ENCODE data around the gene EXD3. TPM values are rescaled to one million over a fixed set of nuclear protein-coding genes. Genes with fewer than 3 reads are reported as not detected.

The EXD3 gene
- total RNA-seq, 1 donor: 6.1 TPM

- H3K27me3 ChIP-seq (ENCODE audit: insufficient read depth, low read length): no peaks in the 10 kb centered on the region
- H3K4me3 ChIP-seq (ENCODE audit: low read length): no peak overlapping the region
- no peaks in the 10 kb centered on the region for H3K9me3 ChIP-seq (ENCODE audit: low read depth, low read length)
- H3K4me1 ChIP-seq (ENCODE audit: insufficient read depth, low read length): peaks cover 60% of the 10 kb centered on the region
These were observed 147.1 kb downstream of the EXD3 start for GRCh38 chr9:137275588-137276472.

DNA sequence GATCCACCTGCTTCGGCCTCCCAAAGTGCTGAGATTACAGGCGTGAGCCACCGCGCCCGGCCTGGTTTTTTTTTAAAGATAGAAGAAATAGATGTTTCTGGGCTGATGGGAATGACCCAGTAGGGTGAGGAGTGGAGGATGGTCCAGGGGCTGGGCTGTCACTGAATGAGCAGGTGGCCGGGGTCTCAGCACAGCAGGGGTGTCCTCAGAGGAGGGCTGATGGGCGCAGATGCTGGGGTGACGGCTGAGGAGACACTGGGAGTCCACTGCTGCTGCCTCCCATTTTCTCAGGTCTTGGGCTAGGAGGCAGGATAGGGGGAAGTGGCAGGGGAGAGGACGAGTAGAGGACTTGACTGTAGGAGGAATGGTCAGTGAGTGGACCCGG is 147.8 kb downstream of the EXD3 start:
- Histone ChIP-seq H3K4me3 (ENCODE audit: low read length) (no peak overlapping the region), H3K4me1 (ENCODE audit: insufficient read depth, low read length) (peaks cover 54% of the 10 kb centered on the region), H3K27me3 (ENCODE audit: insufficient read depth, low read length) (no peaks in the 10 kb centered on the region), H3K9me3 (ENCODE audit: low read depth, low read length) (no peaks in the 10 kb centered on the region)

- H3K4me3 ChIP-seq (ENCODE audit: low read length): no peak overlapping the region
- H3K4me1 ChIP-seq (ENCODE audit: insufficient read depth, low read length): peaks cover 46% of the 10 kb centered on the region
- no peaks in the 10 kb centered on the region for H3K27me3 ChIP-seq (ENCODE audit: insufficient read depth, low read length)
- no peaks in the 10 kb centered on the region for H3K9me3 ChIP-seq (ENCODE audit: low read depth, low read length)
These were observed 149.2 kb downstream of the EXD3 start for GRCh38 chr9:137273611-137274320.

- H3K9me3 ChIP-seq (ENCODE audit: low read depth, low read length): no peaks in the 10 kb centered on the region
- no peaks in the 10 kb centered on the region for H3K27me3 ChIP-seq (ENCODE audit: insufficient read depth, low read length)
These were observed 149.9 kb downstream of the EXD3 start for GRCh38 chr9:137273095-137273490.

DNA sequence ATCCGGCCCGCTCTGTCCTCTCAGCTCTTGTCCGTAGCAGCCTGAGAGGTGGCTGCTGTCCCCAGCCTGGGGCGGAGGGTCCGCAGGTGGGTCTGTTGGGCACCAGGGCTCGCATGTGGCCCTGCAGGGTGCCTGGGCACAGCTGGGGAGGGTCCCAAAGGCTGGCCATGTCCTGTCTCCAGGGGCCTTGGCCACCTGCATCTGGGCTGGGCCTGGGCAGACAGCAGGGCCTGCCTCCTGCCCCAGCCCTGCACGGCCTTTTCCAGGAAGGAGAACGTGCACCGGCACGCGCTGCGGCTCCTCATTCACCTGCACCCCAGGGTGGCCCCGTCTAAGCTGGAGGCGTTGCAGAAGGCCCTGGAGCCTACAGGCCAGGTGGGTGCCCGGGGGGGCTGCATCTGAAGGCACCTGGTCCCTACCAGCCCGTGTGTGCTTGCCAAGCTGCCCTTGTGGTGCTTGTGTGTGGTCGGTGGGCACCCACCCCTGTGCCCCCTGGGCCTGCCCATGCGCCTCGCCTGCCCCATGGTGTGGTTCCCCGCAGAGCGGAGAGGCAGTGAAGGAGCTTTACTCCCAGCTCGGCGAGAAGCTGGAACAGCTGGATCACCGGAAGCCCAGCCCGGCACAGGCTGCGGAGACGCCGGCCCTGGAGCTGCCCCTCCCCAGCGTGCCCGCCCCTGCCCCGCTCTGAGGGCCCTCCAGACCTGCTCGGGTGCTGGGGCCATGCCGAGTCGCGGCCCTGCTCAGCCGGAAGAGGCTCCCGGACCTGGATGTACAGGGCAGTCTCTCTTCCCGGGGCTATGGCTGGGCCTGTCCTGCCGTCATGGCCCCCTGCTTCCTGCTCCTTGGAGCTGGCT is 150.5 kb downstream of the EXD3 start:
- H3K27me3 ChIP-seq (ENCODE audit: insufficient read depth, low read length): no peaks in the 10 kb centered on the region
- H3K4me3 ChIP-seq (ENCODE audit: low read length): no peak overlapping the region
- H3K4me1 ChIP-seq (ENCODE audit: insufficient read depth, low read length): peaks cover 50% of the 10 kb centered on the region
- H3K9me3 ChIP-seq (ENCODE audit: low read depth, low read length): no peaks in the 10 kb centered on the region

More at GRCh38 chr9:137273095-137273490, 149.9 kb downstream of the EXD3 start:
- H3K4me1 ChIP-seq (ENCODE audit: insufficient read depth, low read length): peaks cover 48% of the 10 kb centered on the region
- H3K4me3 ChIP-seq (ENCODE audit: low read length): no peak overlapping the region

- Histone ChIP-seq H3K4me1 (ENCODE audit: insufficient read depth, low read length) (peaks cover 42% of the 10 kb centered on the region), H3K4me3 (ENCODE audit: low read length) (no peak overlapping the region), H3K9me3 (ENCODE audit: low read depth, low read length) (no peaks in the 10 kb centered on the region), H3K27me3 (ENCODE audit: insufficient read depth, low read length) (no peaks in the 10 kb centered on the region)
These were observed 151.3 kb downstream of the EXD3 start for GRCh38 chr9:137271696-137272076.

DNA sequence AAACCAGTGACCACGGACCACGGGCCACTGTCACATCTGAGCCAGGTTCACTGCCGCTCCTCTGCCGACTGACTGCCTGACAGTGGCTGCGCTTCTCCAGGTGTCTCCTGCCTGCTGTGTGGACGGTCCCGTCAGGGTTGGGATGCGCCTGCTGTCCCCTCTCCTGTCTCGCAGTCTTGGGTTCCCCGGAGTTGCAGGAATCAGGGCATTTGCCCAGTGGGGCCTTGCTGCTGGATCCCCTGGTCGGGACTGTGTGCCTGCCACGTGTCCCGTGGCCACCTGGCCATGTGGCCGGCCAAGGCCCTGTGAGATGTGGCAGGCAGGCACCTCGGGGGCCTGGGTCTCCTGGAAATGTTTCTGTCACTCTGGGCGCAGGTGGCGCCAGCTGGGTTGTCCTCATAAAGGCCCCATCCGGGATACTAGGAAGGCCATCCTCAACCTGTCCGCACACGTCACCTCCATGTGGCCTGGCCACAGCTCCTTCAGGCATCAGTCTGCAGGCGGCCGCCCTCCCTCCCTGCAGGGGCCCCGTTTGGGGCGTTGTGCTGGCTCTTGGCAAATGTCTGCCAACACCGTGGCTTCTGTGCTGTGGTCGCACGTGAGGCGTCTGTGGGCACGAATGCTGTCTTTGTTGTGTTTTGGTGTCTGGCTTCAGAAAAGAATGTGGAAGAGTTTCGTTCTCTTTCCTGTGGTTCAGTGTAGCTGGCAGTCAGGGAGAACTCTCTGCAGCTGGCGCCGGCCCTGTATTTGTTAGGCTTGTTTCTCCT is 151.8 kb downstream of the EXD3 start:
- no peak overlapping the region for H3K4me3 ChIP-seq (ENCODE audit: low read length)
- H3K4me1 ChIP-seq (ENCODE audit: insufficient read depth, low read length): peaks cover 37% of the 10 kb centered on the region
- no peaks in the 10 kb centered on the region for H3K27me3 ChIP-seq (ENCODE audit: insufficient read depth, low read length)
- H3K9me3 ChIP-seq (ENCODE audit: low read depth, low read length): no peaks in the 10 kb centered on the region

DNA sequence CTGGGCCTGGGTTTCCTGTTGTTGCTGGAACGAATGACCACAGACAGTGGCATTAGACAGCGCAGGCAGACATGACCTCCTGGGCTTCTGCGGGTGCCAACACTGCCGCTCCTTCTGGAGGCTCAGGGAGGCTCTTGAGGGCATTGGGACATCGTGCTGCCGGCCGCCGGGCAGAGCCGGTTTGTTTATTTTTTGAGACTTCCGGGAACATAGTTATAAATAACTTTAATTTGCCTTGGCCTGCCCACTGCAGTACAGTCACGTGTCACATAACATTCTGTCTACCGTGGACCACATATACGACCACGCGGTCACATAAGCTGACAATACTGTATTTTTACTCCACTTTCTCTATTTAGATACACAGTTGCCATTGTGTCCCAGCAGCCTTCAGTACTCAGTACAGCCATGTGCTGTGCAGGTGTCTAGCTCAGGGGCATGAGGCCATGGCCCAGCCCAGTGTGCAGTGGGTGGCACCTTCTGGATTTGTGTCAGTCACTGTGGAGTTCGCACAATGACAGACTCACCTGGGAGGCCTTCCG is 153.7 kb downstream of the EXD3 start:
- Histone ChIP-seq H3K4me1 (ENCODE audit: insufficient read depth, low read length) (peaks cover 26% of the 10 kb centered on the region), H3K9me3 (ENCODE audit: low read depth, low read length) (no peaks in the 10 kb centered on the region), H3K27me3 (ENCODE audit: insufficient read depth, low read length) (no peaks in the 10 kb centered on the region), H3K4me3 (ENCODE audit: low read length) (no peak overlapping the region)

GRCh38 chr9:137268538-137269201 is 154.3 kb downstream of the EXD3 start:
- H3K4me1 ChIP-seq (ENCODE audit: insufficient read depth, low read length): peaks cover 26% of the 10 kb centered on the region
- no peaks in the 10 kb centered on the region for H3K27me3 ChIP-seq (ENCODE audit: insufficient read depth, low read length)
- no peak overlapping the region for H3K4me3 ChIP-seq (ENCODE audit: low read length)
- no peaks in the 10 kb centered on the region for H3K9me3 ChIP-seq (ENCODE audit: low read depth, low read length)

DNA sequence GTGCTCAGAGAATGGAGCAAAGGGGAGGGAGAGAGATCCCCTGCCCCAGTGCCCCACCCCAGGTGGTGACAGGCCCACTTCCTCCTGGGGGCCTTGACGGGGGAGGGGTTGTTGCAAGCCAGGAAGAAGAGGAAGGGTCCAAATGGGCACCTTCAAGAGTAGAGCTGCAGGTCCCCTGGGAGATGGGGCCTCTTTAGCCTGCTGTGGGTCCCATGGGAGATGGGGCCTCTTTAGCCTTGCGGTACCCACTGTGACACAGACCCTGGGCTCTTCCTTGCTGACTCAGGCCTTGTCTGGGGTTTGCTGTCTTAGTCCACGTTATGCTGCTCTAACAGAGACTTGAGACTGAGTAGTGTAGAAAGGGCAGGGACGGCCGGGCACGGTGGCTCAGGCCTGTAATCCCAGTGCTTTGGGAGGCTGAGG is 155.0 kb downstream of the EXD3 start:
- H3K4me3 ChIP-seq (ENCODE audit: low read length): no peak overlapping the region
- no peaks in the 10 kb centered on the region for H3K9me3 ChIP-seq (ENCODE audit: low read depth, low read length)
- H3K4me1 ChIP-seq (ENCODE audit: insufficient read depth, low read length): peaks cover 26% of the 10 kb centered on the region
- no peaks in the 10 kb centered on the region for H3K27me3 ChIP-seq (ENCODE audit: insufficient read depth, low read length)

DNA sequence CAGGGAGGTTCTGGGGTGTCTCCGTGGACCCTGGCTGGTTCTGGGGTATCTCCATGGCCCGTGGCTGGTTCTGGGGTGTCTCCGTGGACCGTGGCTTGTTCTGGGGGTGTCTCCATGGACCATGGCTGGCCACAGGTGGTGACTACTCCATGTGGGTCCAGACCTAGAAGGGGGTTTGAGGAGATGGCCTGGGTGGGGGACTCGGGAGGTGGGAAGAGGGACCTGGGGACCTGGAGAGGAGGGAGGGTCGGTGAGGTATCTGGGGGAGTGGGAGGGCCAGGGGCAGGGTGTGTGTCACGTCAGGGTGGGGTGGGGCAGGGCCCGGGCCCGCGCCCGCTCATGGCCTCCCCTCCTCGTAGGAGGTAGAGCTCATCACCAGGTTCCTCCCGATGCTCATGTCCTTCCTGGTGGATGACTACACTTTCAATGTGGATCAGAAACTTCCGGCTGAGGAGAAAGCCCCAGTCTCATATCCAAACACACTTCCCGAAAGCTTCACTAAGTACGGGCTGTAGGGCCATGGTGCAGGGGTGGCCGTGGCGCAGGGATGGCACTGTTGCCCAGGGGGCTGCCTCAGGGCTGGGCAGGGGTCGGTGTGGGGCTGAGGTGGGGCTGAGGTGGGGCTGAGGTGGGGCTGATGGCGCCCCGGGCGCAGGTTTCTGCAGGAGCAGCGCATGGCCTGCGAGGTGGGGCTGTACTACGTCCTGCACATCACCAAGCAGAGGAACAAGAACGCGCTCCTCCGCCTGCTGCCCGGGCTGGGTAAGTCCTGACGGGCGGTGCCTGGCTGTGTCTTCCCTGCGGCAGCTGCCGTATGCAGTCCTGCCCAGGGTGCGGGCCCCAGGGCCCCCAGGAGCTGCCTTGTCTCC is 156.1 kb downstream of the EXD3 start:
- Histone ChIP-seq H3K4me3 (ENCODE audit: low read length) (no peak overlapping the region), H3K9me3 (ENCODE audit: low read depth, low read length) (no peaks in the 10 kb centered on the region), H3K4me1 (ENCODE audit: insufficient read depth, low read length) (peaks cover 20% of the 10 kb centered on the region), H3K27me3 (ENCODE audit: insufficient read depth, low read length) (no peaks in the 10 kb centered on the region)

DNA sequence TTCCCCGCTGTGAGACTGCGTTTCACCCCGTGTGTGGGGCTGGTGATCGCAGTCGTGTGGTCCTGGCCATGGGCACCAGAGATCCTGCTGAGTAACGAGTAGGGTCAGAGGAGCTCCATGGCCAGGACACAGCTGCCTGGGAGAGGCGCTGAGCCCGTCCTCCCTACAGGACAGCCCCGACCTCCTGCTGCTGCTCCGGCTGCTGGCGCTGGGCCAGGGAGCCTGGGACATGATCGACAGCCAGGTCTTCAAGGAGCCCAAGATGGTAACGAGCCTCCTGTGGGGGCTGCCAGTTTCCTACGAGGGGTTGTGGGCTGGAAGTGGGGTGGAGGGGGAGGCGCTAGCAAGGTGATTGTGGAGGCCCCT is 156.8 kb downstream of the EXD3 start:
- Histone ChIP-seq H3K9me3 (ENCODE audit: low read depth, low read length) (no peaks in the 10 kb centered on the region), H3K27me3 (ENCODE audit: insufficient read depth, low read length) (no peaks in the 10 kb centered on the region), H3K4me3 (ENCODE audit: low read length) (no peak overlapping the region), H3K4me1 (ENCODE audit: insufficient read depth, low read length) (peaks cover 19% of the 10 kb centered on the region)

GRCh38 chr9:137265496-137266161 is 157.3 kb downstream of the EXD3 start:
- Histone ChIP-seq H3K27me3 (ENCODE audit: insufficient read depth, low read length) (no peaks in the 10 kb centered on the region), H3K9me3 (ENCODE audit: low read depth, low read length) (no peaks in the 10 kb centered on the region), H3K4me3 (ENCODE audit: low read length) (no peak overlapping the region), H3K4me1 (ENCODE audit: insufficient read depth, low read length) (peaks cover 16% of the 10 kb centered on the region)
